ENCODE results near the gene GLYATL1.

The GLYATL1 gene

GRCh38 chr11:58939277-58939676 is at the start of gene GLYATL1:
Gene GLYATL1, plus strand, starts transcription at chr11:58939488. Its CDS starts 7,600 bp downstream, at chr11:58947088.
- DNase-seq (ENCODE audit: low read depth in 2 of 2), result no peak

GRCh38 chr11:58893899-58894298 is 45.4 kb upstream of the GLYATL1 start:
- no peak for DNase-seq (ENCODE audit: low read depth in 2 of 2)

GRCh38 chr11:58898106-58898505 is 41.2 kb upstream of the GLYATL1 start:
- DNase-seq (ENCODE audit: low read depth in 2 of 2), result no peak

GRCh38 chr11:58900479-58901420 is 38.5 kb upstream of the GLYATL1 start:
- DNase-seq (ENCODE audit: low read depth in 2 of 2), result no peak

- no peak for DNase-seq (ENCODE audit: low read depth in 2 of 2)
Observed at GRCh38 chr11:58902881-58903280, 36.4 kb upstream of the GLYATL1 start.

- DNase-seq (ENCODE audit: low read depth in 2 of 2), result no peak
Observed at GRCh38 chr11:58905011-58905720, 34.1 kb upstream of the GLYATL1 start.

GRCh38 chr11:58905721-58906547 is 33.4 kb upstream of the GLYATL1 start:
- DNase-seq (ENCODE audit: low read depth in 2 of 2), result no peak

GRCh38 chr11:58907780-58908179 is 31.5 kb upstream of the GLYATL1 start:
- no peak for DNase-seq (ENCODE audit: low read depth in 2 of 2)

- no peak for DNase-seq (ENCODE audit: low read depth in 2 of 2)
Observed at GRCh38 chr11:58912124-58912523, 27.2 kb upstream of the GLYATL1 start.

GRCh38 chr11:58913685-58914084 is 25.6 kb upstream of the GLYATL1 start:
- no peak for DNase-seq (ENCODE audit: low read depth in 2 of 2)

GRCh38 chr11:58914821-58915543 is 24.3 kb upstream of the GLYATL1 start:
- DNase-seq (ENCODE audit: low read depth in 2 of 2), result no peak

GRCh38 chr11:58916637-58917036 is 22.7 kb upstream of the GLYATL1 start:
- DNase-seq (ENCODE audit: low read depth in 2 of 2), result no peak

- no peak for DNase-seq (ENCODE audit: low read depth in 2 of 2)
Observed at GRCh38 chr11:58917159-58917783, 22.0 kb upstream of the GLYATL1 start.

- no peak for DNase-seq (ENCODE audit: low read depth in 2 of 2)
Observed at GRCh38 chr11:58919561-58919960, 19.7 kb upstream of the GLYATL1 start.

GRCh38 chr11:58919980-58920379 is 19.3 kb upstream of the GLYATL1 start:
- DNase-seq (ENCODE audit: low read depth in 2 of 2), result no peak

GRCh38 chr11:58921778-58922390 is 17.4 kb upstream of the GLYATL1 start:
- no peak for DNase-seq (ENCODE audit: low read depth in 2 of 2)

- no peak for DNase-seq (ENCODE audit: low read depth in 2 of 2)
Observed at GRCh38 chr11:58922479-58922878, 16.8 kb upstream of the GLYATL1 start.

GRCh38 chr11:58923300-58923788 is 15.9 kb upstream of the GLYATL1 start:
- no peak for DNase-seq (ENCODE audit: low read depth in 2 of 2)

- no peak for DNase-seq (ENCODE audit: low read depth in 2 of 2)
Observed at GRCh38 chr11:58924230-58924629, 15.1 kb upstream of the GLYATL1 start.

- DNase-seq (ENCODE audit: low read depth in 2 of 2), result no peak
Observed at GRCh38 chr11:58926251-58926650, 13.0 kb upstream of the GLYATL1 start.

All from stimulated activated CD4-positive, alpha-beta T cell treated with anti-CD3 and anti-CD28 coated beads, Interleukin-1b, Interleukin-23, amount 100 ng/mL, for 1 hour (primary cell).